ENCODE measurements around the gene SLC27A4.

DNA sequence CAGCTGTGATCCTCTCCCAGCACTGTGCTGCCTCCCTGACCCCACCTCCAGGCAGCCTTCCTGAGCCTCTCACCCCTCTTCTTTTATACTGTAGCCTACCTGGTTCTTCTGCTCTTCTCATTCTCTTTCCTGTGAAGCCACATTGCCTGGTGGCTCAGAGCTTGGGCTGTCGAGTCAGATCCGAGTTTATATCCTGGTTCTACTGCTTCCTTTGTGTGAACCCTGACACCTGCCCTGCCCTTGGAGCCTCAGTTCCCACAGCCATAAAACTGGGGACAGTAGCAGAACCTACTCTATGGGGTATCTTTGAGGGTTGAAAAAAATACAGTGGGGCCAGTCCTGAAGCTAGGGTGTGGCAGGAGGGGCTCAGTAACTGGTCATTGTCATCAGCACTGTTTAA lies 8.8 kb downstream of the SLC27A4 start:
- TF ChIP-seq, protein P1, sequence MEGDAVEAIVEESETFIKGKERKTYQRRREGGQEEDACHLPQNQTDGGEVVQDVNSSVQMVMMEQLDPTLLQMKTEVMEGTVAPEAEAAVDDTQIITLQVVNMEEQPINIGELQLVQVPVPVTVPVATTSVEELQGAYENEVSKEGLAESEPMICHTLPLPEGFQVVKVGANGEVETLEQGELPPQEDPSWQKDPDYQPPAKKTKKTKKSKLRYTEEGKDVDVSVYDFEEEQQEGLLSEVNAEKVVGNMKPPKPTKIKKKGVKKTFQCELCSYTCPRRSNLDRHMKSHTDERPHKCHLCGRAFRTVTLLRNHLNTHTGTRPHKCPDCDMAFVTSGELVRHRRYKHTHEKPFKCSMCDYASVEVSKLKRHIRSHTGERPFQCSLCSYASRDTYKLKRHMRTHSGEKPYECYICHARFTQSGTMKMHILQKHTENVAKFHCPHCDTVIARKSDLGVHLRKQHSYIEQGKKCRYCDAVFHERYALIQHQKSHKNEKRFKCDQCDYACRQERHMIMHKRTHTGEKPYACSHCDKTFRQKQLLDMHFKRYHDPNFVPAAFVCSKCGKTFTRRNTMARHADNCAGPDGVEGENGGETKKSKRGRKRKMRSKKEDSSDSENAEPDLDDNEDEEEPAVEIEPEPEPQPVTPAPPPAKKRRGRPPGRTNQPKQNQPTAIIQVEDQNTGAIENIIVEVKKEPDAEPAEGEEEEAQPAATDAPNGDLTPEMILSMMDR (IDR thresholded peaks at IDR 0.05): no peak
- no peak for TF ChIP-seq POLR2A (IDR thresholded peaks at IDR 0.05)
